GM18499 (cell line): ENCODE data around the gene LRP4.

Experiments used
- ATAC-seq: cut with Tn5 transposase; IDR thresholded peaks from one replicate; pipeline ENCODE4 v1.9.1; 2021; ENCODE audit warnings: moderate number of reproducible peaks; ENCODE audit not compliant: insufficient read depth, unreplicated experiment

Gene LRP4

DNA sequence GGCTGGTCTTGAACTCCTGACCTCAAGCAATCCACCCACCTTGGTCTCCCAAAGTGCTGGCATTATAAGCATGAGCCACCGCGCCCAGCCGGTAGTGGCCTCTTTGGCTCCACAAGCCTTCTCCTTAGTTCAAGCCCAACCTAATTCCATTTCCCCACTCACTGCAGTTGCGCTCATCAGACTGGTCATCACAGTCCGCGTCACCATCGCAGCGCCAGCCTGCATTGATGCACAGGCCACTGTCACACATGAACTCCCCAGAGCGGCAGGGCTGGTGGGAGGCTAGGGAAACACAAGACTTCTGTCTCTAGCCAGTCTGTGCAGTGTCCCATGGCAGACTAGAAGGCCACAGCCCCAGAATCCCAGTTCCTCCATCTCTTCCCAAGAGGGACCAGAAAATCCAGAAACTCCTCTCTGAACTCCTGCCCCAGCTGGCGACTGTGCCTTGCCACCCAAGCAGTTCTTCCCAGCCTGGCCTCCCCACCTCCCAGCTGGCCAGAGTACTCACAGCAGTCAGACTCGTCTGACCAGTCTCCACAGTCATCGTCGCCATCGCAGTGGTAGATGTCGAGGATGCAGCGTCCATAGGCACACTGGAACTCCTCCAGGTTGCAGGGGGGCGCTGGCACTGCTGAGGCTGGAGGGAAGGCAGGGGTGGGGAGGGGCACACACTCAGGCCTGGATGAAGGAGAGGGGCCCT lies 19.8 kb downstream of the LRP4 start:
- no peak for ATAC-seq

DNA sequence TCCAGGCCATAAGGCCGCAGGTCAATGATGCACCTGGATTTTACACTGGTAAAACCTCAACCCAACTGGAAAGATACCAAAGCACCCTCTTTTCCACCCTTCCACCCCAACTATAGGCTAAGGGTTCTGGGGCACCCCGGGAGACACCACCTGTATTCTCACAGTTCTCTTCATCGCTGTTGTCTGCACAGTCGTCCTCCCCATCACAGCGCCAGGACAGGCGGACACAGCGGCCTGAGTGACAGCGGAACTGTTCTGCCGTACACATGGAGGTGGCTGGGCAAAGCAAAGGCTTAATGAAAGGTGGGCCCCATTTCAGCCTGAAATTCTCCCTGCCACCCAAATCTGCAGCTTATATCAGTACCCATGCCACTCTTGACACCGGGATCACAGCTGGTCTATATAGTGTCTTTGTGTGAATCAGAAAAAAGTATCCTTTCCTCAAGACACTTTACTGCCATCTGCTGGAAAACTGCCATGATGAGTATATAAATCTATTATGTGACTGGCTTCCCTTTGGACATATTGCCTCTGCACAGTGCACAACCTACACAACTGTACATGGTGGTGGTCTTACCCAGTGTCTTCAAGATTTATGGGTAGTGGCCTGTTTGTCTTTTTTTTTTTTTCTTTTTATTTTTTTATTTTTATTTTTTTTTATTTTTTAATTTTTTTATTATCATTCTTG lies 21.5 kb downstream of the LRP4 start:
- no peak for ATAC-seq

DNA sequence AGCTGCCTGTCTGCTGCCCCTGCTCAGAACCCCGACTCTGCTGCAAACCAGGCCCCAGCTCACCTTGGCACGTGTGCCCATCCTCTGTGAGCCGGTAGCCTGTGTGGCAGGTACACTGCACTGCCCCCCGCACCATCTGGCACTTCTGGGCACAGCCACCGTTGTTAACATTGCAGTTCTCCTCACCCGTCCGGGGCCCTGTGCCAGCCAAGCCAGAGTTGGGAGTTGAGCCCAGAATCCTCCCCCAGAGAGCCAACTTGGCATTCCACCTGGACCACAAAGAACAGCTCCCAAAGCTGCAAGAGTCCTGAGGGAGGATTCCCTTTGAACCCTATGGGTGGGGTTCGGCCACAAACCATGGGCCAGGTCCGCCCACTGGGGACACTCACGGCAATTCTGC lies 22.5 kb downstream of the LRP4 start:
- no peak for ATAC-seq

DNA sequence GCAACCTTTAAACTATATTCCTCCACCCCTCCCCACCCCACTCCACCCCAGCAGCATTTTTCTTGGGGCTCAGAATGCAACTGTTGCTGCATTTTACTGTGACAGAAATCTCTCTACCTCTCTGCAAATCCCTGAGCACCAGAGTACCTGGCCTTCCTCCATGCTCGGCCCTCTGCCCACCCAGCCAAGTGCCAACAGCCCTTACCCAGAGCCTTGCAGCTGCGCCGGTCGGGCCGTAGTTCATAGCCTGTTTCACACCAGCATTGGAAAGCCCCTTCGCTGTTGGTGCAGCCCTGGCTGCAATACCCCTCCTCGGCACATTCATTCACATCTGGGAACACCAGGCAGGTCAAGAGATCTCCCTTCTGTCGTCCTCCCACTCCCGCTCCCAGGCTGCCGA lies 23.4 kb downstream of the LRP4 start:
- ATAC-seq: no peak

DNA sequence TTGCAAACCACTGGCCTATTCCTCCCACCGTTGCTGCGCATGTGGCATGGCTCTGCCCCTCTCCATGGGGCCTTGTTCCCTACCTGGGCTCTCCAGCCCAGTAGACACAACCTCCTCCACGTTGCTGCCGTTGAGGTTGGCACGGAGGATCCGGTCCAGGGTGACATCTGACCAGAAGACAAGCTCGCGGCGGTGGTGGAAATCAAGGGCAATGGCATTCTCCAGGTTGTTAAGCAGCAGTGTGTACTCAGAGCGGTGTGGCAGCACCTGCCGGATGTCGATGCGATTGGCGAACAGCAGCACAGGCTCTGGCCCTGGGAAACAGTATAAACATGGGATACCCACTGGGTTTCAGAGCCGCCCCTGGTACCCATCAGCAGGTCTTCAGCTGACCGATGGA lies 23.8 kb downstream of the LRP4 start:
- ATAC-seq: no peak

DNA sequence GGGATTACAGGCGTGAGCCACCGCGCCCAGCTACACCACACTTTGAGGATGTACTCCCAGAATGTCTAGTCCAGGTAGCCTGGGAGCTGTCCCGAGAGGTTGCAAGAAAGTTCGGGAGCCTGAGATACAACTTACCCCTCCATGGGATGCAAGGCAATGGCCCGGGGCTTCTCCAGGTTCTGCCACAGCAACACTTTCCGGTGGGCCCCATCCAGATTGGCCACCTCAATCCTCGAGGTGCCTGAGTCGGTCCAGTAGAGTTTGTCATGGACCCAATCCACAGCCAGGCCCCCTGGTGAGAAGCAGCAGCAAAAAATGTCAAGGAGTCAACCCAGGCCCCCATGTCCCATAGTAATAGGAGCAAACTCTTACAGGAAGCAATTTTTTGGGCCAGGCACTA lies 25.5 kb downstream of the LRP4 start:
- no peak for ATAC-seq

DNA sequence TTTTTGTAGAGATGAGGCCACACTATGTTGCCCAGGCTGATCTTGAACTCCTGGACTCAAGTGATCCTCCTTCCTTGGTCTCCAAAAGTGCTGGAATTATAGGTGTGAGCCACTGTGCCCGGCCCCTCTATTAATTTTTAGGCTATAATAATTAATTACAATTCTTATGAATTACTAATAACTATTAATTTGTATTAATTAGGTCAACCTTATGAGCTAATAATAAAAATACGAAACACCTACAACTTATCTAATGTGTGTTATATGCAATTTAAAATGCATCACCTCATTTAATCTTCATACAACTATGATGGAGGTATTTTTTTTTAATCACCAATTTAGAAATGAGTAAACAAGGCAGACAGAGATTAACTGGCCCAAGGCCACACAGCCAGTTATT lies 26.2 kb downstream of the LRP4 start:
- no peak for ATAC-seq

DNA sequence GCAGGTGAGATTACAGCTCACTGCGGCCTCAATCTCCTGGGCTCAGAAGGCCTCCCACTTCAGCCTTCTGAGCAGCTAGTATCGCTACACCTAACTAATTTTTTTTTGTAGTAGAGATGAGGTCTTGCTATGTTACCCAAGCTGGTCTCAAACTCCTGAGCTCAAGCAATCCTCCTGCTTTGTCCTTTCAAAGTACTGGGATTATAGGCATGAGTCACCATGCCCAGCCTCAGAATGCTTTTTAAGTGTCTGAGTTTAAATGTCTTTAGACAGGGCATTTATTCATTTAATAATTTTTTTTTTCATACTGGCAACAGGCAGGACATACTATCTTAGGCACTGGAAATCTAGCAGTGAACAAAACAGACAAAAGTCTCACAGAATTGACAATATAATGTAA lies 27.7 kb downstream of the LRP4 start:
- ATAC-seq: no peak

DNA sequence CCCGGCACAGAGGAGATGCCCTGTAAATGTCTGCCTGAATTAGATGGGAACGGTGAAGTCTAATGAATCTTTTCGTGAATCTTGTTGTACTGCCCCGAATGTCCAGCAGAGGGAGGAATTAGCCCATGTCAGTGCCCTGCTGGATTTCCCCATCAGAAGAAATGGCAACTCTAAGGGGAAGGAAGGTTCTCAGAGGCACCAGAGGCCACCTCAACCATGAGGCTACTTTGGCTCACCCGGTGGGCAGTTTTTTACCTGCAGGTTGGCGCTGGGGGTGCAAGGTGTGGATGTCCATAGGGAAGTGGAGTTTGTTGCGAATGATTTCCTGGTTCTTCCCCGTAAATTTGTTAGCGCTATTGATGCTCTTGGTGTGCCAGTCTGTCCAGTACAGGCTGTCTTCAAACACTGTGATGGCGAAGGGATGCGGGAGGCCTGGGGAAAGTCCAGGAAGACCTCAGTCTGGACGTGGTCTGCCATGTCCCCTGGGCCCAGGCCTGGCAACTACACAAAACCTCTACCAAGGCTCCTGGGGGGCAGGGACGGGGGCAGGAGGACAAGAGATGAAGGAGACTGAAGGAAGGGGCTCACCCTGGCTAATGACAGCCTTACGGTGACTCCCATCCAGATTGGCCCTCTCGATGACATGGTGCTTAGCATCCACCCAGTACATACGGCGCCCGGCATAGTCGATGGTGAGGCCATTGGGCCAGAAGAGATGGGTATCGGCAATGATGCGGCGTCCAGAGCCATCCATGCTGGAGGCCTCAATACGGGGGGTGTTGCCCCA lies 28.5 kb downstream of the LRP4 start:
- no peak for ATAC-seq

DNA sequence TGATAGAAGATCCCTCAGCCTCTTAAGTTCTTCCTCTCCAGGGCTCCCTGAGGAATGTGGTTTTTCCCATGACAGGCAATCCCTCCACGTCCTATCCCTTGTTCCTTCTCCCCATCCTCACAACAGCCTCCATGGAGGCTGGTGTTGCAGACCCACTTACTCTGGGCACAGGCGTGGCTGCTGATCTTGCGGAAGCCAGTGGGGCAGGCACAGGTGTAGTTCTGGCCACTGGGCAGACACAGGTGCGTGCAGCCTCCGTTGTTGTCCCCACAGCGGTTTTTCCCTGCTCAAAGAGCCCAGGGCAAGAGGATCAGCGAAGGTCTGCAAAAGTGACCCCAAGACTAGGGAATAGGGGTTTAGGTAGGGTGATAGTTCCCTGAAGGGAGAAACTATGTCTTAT lies 29.1 kb downstream of the LRP4 start:
- no peak for ATAC-seq

DNA sequence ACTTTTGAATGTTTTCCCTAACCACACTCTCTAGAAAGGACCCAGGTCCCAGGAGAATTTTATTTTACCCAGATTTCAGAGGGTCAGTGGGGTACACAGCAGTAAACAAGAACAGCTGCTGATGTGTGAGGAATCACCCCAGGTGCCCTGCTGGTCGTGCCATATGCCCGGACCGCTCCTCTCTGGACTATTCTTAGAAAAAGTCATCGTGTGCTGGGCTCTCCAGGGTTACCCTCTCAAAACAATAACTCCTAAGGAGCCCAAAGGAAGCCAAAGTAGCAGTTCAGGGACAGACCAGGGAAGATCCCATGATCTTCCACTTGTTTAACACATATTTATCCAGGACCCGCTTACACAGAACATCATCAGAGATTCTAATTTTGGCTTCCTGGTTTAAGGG lies 29.7 kb downstream of the LRP4 start:
- no peak for ATAC-seq

DNA sequence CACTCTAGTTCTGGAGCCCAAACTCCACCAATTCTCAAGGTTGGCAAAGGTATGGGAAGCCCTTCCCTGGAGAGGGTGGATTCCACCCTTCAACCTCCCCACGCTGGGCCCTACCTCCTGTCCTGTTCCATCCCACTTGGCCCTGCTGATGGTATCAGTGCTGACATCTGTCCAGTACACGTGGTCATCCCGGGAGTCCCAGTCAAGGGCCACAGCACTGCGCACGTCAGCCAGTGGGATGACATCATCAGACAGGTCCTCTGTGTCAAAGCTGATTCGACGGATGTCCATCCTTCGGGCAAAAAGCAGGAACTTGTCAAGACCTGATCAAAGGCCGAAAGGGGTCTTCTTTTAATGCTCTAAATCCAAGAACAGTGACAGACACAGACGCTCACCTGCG lies 32.1 kb downstream of the LRP4 start:
- no peak for ATAC-seq

DNA sequence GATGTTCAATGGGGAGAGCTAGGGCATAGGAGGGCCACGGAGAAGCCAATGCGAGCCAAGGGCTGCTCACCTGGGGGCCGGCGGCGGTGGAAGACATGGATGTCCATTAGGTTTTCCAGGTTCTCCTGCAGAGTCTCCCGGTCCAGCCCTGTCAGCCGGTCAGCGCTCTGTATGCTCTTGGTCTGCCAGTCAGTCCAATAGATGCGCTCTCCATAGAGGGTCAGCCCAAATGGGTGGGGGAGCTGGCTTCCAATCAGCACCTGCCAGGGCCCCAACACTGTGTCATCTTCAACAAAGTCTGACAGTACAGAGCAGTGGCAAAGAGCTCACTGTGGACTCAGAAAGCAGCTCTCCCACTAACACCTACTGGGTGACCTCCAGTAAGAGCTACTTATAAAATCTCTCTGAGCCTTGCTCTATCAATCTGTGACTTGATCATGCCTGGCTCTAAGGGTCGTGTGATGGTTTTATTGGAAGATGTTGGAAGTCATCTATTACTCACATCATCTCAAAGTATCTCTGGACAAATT lies 39.2 kb downstream of the LRP4 start:
- no peak for ATAC-seq

DNA sequence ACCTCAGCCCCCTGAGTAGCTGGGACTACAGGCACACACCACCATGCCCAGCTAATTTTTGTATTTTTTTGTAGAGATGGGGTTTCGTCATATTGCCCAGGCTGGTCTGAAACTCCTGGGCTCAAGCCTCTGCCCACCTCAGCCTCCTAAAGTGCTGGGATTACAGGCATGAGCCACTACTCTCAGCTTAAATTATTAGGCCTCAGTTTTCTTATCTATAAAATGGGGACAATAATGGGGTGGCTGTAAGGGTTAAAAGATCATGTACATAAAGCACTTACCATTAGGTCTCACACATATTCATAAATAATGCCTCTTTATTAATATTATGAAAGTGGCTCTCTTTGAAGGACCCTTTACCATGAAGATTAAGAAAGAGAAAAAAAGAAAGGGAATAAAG lies 40.8 kb downstream of the LRP4 start:
- ATAC-seq: no peak

DNA sequence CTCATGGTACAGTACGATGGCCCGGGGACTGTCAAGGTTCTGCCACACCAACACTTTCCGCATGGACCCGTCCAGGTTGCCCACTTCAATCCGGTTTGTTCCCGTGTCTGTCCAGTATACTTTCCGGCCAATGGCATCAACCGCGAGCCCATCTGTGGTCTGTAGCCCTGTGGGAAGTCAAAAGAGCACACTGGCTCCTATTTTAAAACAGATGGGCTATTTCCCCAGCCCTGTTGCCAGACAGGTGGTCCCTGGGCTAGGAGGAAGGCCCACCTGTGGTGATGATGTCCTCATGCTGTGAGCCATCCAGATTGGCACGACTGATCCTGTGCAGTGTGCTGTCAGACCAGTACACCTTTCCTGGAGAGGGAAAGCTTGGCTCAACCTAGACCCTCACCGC lies 41.9 kb downstream of the LRP4 start:
- no peak for ATAC-seq

DNA sequence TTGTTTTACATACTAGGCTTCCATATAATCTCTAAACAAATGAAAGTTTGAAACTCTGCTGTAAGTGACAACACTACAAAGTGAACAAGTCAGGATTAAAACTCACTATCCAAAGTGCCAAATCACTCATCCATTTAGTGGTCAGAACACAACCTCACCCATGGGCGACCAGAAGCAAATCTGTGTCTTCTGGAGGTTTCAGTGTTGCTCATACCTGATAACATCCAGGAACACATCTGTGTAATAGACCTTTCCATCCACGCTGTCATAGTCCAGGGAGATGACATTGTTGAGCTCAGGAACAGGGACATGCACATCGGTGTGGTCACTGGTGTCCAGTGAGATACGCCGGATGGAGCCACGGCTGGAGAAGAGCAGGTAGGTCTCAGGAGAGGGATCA lies 43.8 kb downstream of the LRP4 start:
- ATAC-seq: no peak

DNA sequence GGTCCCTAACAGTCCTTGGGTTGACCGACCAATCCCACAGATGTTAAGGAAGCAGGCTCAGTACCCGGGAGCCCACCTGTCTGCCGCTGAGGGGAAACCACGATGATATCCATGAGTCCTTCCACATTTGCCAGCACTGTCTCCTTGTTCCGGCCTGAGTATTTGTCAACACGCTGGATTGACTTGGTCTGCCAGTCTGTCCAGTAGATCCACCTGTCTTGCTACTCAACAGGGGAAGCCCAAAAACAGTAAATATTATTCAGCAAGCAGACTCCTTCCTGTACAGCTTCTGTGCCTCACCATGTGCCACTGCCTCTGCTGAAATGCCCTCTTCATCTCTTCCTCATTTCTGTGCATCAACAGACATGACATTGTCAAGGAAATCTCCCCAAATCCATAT lies 49.4 kb downstream of the LRP4 start:
- no peak for ATAC-seq

DNA sequence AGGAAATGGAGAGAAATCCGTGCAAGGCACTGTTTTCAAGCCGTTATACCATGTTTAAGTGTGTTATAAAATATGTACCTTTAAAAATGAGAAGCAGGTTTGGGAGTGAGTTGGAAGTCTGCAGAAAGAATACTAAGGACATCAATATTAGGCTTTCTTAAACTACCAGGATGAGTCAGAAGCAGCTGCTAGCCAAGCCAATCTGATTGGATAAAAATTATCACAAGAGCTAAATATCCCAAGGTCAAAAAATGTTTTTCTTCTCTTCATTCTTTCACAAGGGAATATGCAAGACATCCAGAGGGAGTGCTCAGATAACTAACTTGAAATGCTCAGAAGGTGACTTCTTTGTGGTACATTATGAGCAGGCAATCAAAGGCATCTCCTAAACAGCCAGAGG lies 53.0 kb downstream of the LRP4 start:
- no peak for ATAC-seq

DNA sequence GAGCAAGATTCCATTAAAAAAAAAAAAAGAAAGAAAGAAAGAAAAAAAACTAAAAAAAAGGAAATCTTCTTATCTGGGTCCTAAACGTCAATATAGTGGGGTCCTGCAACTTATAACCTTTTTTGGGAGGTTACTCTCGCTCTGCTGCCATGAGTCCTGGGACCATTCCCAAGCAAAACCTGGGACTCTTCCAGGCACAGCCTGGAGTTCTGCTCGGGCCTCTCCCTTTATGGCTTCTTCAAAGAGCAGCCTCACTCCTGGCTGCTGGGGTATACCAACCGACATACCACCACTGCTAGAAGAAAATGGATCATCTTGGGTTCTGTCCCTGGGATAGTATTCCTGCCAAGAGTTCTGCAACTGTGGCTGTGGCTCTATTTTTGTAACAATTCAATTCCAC lies 58.1 kb downstream of the LRP4 start:
- ATAC-seq: no peak

DNA sequence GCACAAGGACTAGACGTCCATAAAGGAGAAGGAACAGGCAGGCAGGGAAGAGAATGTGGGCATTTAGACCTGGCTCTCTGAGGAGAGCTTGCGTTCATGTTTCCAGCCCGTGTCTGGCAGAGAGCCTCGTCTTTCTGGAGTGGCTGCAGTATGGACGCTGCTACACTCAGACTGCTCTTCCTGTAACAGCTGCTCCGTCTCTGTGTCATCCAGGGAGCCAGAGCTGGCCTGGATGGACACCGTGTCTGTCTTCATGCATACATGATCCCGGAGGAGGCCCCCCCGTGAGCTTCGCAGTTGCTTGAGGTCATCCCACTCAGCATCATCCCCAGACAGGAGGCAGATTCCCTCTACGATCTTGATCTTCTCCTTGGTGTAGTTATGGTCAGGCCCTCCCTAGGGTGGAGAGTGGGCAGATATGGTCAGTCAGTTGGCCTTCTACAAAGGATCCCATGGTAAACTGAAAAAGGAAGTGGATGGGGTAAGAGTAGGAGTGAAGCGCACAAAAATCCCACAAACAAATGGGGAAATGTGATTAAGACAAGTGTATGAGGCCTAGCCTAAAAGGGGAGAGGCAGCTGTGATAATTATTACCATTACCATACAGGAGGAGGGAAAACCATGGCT lies 59.3 kb downstream of the LRP4 start:
- no peak for ATAC-seq

DNA sequence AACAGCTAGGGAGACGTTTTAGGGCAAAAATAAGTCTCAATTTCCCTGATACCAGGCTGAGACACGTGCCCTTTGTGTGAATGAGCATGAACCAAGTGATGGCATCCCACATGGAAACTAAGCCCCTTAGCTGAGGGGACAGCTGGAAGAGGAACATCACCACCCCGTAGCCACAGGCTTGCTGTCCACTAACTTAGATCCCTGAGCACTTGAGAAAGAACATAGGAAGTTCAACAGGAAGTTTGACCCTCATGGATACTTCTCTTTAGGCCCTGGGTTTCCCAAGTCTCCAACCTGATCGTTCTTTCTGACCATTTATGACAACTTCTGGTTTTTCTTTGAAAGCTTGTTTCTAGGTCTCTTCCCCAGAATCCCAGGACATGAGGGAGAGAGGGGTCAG lies 60.7 kb downstream of the LRP4 start:
- no peak for ATAC-seq
